Osteoblast (primary cell): ENCODE data around the gene SYDE1. TPM values are rescaled to one million over a fixed set of nuclear protein-coding genes. Genes with fewer than 3 reads are reported as not detected.

Experiments used
- DNase-seq: peaks from one replicate; pipeline ENCODE4 v3.0.0; 2011; ENCODE audit warnings: low spot score, mixed read lengths; ENCODE audit not compliant: insufficient read length; ENCODE audit errors: missing footprints
- H2AFZ ChIP-seq: 2 replicates; pipeline ENCODE4 v1.6.0; 2011; ENCODE audit warnings: mild to moderate bottlenecking, low read length
- H3K27ac ChIP-seq: 2 replicates; pipeline ENCODE4 v1.5.1; 2011; ENCODE audit warnings: mild to moderate bottlenecking, low read depth, low read length, moderate library complexity
- H3K27me3 ChIP-seq: 2 replicates; pipeline ENCODE4 v1.6.0; 2012; ENCODE audit warnings: mild to moderate bottlenecking, control low read depth, inconsistent platforms, low read length, moderate library complexity; ENCODE audit not compliant: insufficient read depth
- H3K36me3 ChIP-seq: 2 replicates; pipeline ENCODE4 v1.5.1; 2011; ENCODE audit warnings: mild to moderate bottlenecking, low read length, control low read depth, moderate library complexity; ENCODE audit not compliant: insufficient read depth
- H3K4me1 ChIP-seq: 2 replicates; pipeline ENCODE4 v1.5.1; 2011; ENCODE audit warnings: mild to moderate bottlenecking, low read length, control low read depth, moderate library complexity; ENCODE audit not compliant: insufficient read depth
- H3K4me2 ChIP-seq: 2 replicates; pipeline ENCODE4 v1.6.0; 2011; ENCODE audit warnings: mild to moderate bottlenecking, low read length; ENCODE audit not compliant: insufficient read depth
- H3K4me3 ChIP-seq: fragments of 200-600 bp; sonication (generic); 3 replicates; pipeline ENCODE4 v1.5.1; 2012; ENCODE audit warnings: mild to moderate bottlenecking, low read length, inconsistent platforms; ENCODE audit not compliant: insufficient read depth
- H3K79me2 ChIP-seq: 2 replicates; pipeline ENCODE4 v1.6.0; 2012; ENCODE audit warnings: mild to moderate bottlenecking, low read length, control low read depth, inconsistent platforms; ENCODE audit not compliant: insufficient read depth
- H3K9me3 ChIP-seq: 2 replicates; pipeline ENCODE4 v1.5.1; 2011; ENCODE audit warnings: low read depth, low read length, control low read depth
- H4K20me1 ChIP-seq: 2 replicates; pipeline ENCODE4 v1.6.0; 2012; ENCODE audit warnings: mild to moderate bottlenecking, low read length, control low read depth; ENCODE audit not compliant: insufficient read depth
- CTCF ChIP-seq: IDR thresholded peaks from 2 replicates; pipeline ENCODE4 v1.5.1; 2011; ENCODE audit warnings: mild to moderate bottlenecking, low read depth, low read length, moderate library complexity; ENCODE audit errors: extremely low read depth
- total RNA-seq: library from RNA; depleted of rRNA; stranded (reverse); fragments of >200 nt; gene quantifications from 2 replicates; pipeline ENCODE4 v1.2.3, GENCODE V29; 2012

Gene SYDE1
- total RNA-seq, 1 donor: 56.8 TPM

- no peak for TF ChIP-seq CTCF
- Histone ChIP-seq H3K36me3 (peaks cover 20% of the 10 kb centered on the region), H2AFZ (no peak overlapping the region), H3K9me3 (no peaks in the 10 kb centered on the region), H4K20me1 (peaks cover 4% of the 10 kb centered on the region), H3K4me2 (peak overlapping the region; percentile 87), H3K4me1 (peaks cover 19% of the 10 kb centered on the region), H3K4me3 (peak overlapping the region; percentile 3), H3K79me2 (peaks cover 27% of the 10 kb centered on the region), H3K27me3 (no peaks in the 10 kb centered on the region), H3K27ac (no peak overlapping the region)
- DNase-seq: peak; percentile 87
Observed at GRCh38 chr19:15123900-15124299, 16.7 kb downstream of the SYDE1 start.

- TF ChIP-seq CTCF: no peak
- Histone ChIP-seq H4K20me1 (peaks cover 4% of the 10 kb centered on the region), H3K9me3 (no peaks in the 10 kb centered on the region), H2AFZ (peak overlapping the region; percentile 91), H3K79me2 (peaks cover 27% of the 10 kb centered on the region), H3K27ac (peak overlapping the region; percentile 70), H3K4me3 (peak overlapping the region; percentile 88), H3K4me2 (peak overlapping the region; percentile 87), H3K4me1 (peaks cover 19% of the 10 kb centered on the region), H3K36me3 (peaks cover 14% of the 10 kb centered on the region), H3K27me3 (no peaks in the 10 kb centered on the region)
- DNase-seq: peak; percentile 90
Observed at GRCh38 chr19:15124572-15125231, 17.5 kb downstream of the SYDE1 start.

GRCh38 chr19:15125232-15126067 lies 18.2 kb downstream of the SYDE1 start:
- H3K4me2 ChIP-seq: peak overlapping the region; percentile 87
- no peak for TF ChIP-seq CTCF
- peak; percentile 100 for DNase-seq
- H3K4me3 ChIP-seq: peak overlapping the region; percentile 88
- peaks cover 4% of the 10 kb centered on the region for H4K20me1 ChIP-seq
- H2AFZ ChIP-seq: peak overlapping the region; percentile 91
- H3K4me1 ChIP-seq: peaks cover 19% of the 10 kb centered on the region
- no peaks in the 10 kb centered on the region for H3K9me3 ChIP-seq
- peak overlapping the region; percentile 70 for H3K27ac ChIP-seq
- peaks cover 3% of the 10 kb centered on the region for H3K27me3 ChIP-seq
- H3K36me3 ChIP-seq: peaks cover 12% of the 10 kb centered on the region
- H3K79me2 ChIP-seq: peaks cover 27% of the 10 kb centered on the region
